ENCODE measurements around the gene CRIP2. TPM values are rescaled to one million over a fixed set of nuclear protein-coding genes. Genes with fewer than 3 reads are reported as not detected.

The CRIP2 gene
- total and polyA plus RNA-seq, 2 of the 4 experiments (the other 2 are of a cell fraction) = 18.1 to 123 TPM

- no peak overlapping the region for H3K18ac ChIP-seq (ENCODE audit: low read depth, low read length)
- H3K9ac ChIP-seq (ENCODE audit: low read depth, low read length) = no peak overlapping the region
- H3K56ac ChIP-seq (ENCODE audit: extremely low read depth, insufficient read depth, low read length) = no peak overlapping the region
- peaks cover 2% of the 10 kb centered on the region; the same call in 1 of the 2 replicates for H3K4me1 ChIP-seq (ENCODE audit: control insufficient read depth, insufficient read depth, low read length)
- no peak overlapping the region for H2BK15ac ChIP-seq (ENCODE audit: low read depth, low read length)
- no peak overlapping the region for H4K5ac ChIP-seq (ENCODE audit: low read depth, low read length)
- in situ Hi-C loops (cut with MboI; ENCODE audit: low sequenced_read_pairs) = no loop called here
- H3K79me1 ChIP-seq (ENCODE audit: low read depth in 1 of 2, low read length in 2 of 2) = no peaks in the 10 kb centered on the region; a peak in 1 of 4 replicates
- no peak overlapping the region for H4K8ac ChIP-seq (ENCODE audit: low read depth in 2 of 2, low read length in 2 of 2)
- intact Hi-C loops (cut with micrococcal nuclease) = no loop called here
- H3K4me3 ChIP-seq (ENCODE audit: insufficient read depth, low read depth, low read length) = no peak overlapping the region
- no peak overlapping the region for H2BK120ac ChIP-seq (ENCODE audit: low read depth, low read length)
- no peak overlapping the region for H2BK5ac ChIP-seq (ENCODE audit: low read depth, low read length, poor library complexity, severe bottlenecking)
- TF ChIP-seq CEBPB (IDR thresholded peaks at IDR 0.05; ENCODE audit: low read depth, low read length) = no peak
- no peak for TF ChIP-seq BHLHE40 (IDR thresholded peaks at IDR 0.05; ENCODE audit: low read depth, low read length)
- no peak for TF ChIP-seq MAZ (IDR thresholded peaks at IDR 0.05; ENCODE audit: borderline replicate concordance, low read depth, low read length)
- TF ChIP-seq CHD1 (IDR thresholded peaks at IDR 0.05; ENCODE audit: low read depth, low read length) = no peak
- no peak for TF ChIP-seq ELK1 (IDR thresholded peaks at IDR 0.05; ENCODE audit: borderline replicate concordance, low read depth, low read length)
- no peak for TF ChIP-seq SMC3 (IDR thresholded peaks at IDR 0.05; ENCODE audit: low read depth, low read length)
- no peak for TF ChIP-seq POLR2A (IDR thresholded peaks at IDR 0.05; ENCODE audit: low read depth, low read length)
- no peak for TF ChIP-seq CTCF (conservative IDR thresholded peaks at IDR 0.05; ENCODE audit: low read depth, low read length)
- TF ChIP-seq USF2 (IDR thresholded peaks at IDR 0.05; ENCODE audit: low read depth, low read length) = no peak
- H4K20me1 ChIP-seq (ENCODE audit: insufficient read depth, low read length) = peaks cover 5% of the 10 kb centered on the region
- H3K4me2 ChIP-seq (ENCODE audit: low read depth, low read length) = no peak overlapping the region
- no peak overlapping the region for H3K14ac ChIP-seq (replicated peaks; ENCODE audit: low read depth, low read length)
- H2AK9ac ChIP-seq (replicated peaks; ENCODE audit: low read depth, low read length, poor library complexity) = no peak overlapping the region
- no peak for ATAC-seq (ENCODE audit: low read depth)
- H3K9me3 ChIP-seq (ENCODE audit: control insufficient read depth, insufficient read depth, low read length) = no peaks in the 10 kb centered on the region
- dilution Hi-C loops (cut with HindIII; ENCODE audit: low sequenced_read_pairs, unreplicated experiment) = no loop called here
- H3K27me3 ChIP-seq (ENCODE audit: control insufficient read depth, insufficient read depth, low read length) = no peaks in the 10 kb centered on the region
- no peak overlapping the region for H4K91ac ChIP-seq (ENCODE audit: insufficient read depth, low read depth, low read length)
- no peak for DNase-seq
- no peak overlapping the region for H2AFZ ChIP-seq (replicated peaks; ENCODE audit: low read length, poor library complexity)
- whole genome bisulfite sequencing, 2 experiments (ENCODE audit: extremely low coverage in 2 of 2, insufficient read length in 1 of 2) = 96% methylated on average over 10 of the region's 33 CpGs; no CpG with 5 or more reads in 1 of the 2 experiments
- no peak overlapping the region for H3K4ac ChIP-seq (ENCODE audit: low read depth, low read length)
- 0 out of 2 replicates have a peak, but pooled peaks cover 3% of the 10 kb centered on the region for H3K9me1 ChIP-seq (ENCODE audit: insufficient read depth, low read length)
- H3K23ac ChIP-seq (ENCODE audit: low read depth, low read length) = no peak overlapping the region
- CTCF ChIA-PET = no interaction called here
- no peak overlapping the region for H2BK20ac ChIP-seq (ENCODE audit: low read depth, low read length)
- peaks cover 72% of the 10 kb centered on the region for H3K36me3 ChIP-seq (ENCODE audit: control insufficient read depth, insufficient read depth, low read length)
- H2AK5ac ChIP-seq (ENCODE audit: low read depth, low read length) = no peak overlapping the region
- POLR2A ChIA-PET (ENCODE audit: unreplicated experiment) = no interaction called here
- BruUV-seq (replicated peaks) = no TSS peak
- no peak overlapping the region for H3K27ac ChIP-seq (ENCODE audit: insufficient read depth, low read length)
Measured at GRCh38 chr14:105464501-105464900, 10.1 kb upstream of the CRIP2 start.
